Progenitor cell of endocrine pancreas (in vitro differentiated cells): ENCODE results near the gene CADM1. TPM values are rescaled to one million over a fixed set of nuclear protein-coding genes. Genes with fewer than 3 reads are reported as not detected.

ENCODE experiments used
- DNase-seq: peaks from one replicate; pipeline ENCODE4 v3.0.0; 2021; ENCODE audit warnings: low spot score; ENCODE audit not compliant: unreplicated experiment
- H3K27ac Mint-ChIP-seq: 2 replicates; pipeline ENCODE4 v1.8.0; 2021; ENCODE audit warnings: mild to moderate bottlenecking, moderate library complexity, mixed read lengths
- H3K27me3 Mint-ChIP-seq: 2 replicates; pipeline ENCODE4 v1.8.0; 2021; ENCODE audit warnings: mixed read lengths
- H3K36me3 Mint-ChIP-seq: 2 replicates; pipeline ENCODE4 v1.8.0; 2022; ENCODE audit warnings: mixed read lengths; ENCODE audit not compliant: insufficient read depth
- H3K4me1 Mint-ChIP-seq: 2 replicates; pipeline ENCODE4 v1.8.0; 2021; ENCODE audit warnings: low read depth, mixed read lengths
- H3K4me3 Mint-ChIP-seq: 2 replicates; pipeline ENCODE4 v1.8.0; 2021; ENCODE audit warnings: low read depth, mild to moderate bottlenecking, moderate library complexity, mixed read lengths
- H3K9me3 Mint-ChIP-seq: 2 replicates; pipeline ENCODE4 v1.8.0; 2021; ENCODE audit warnings: low read depth, mixed read lengths
- CTCF ChIP-seq: fragments of 200-600 bp; sonication (generic); IDR thresholded peaks from one replicate; pipeline ENCODE4 v1.5.0; 2021; ENCODE audit warnings: antibody characterized with exemption, mild to moderate bottlenecking; ENCODE audit not compliant: unreplicated experiment
- long read RNA-seq: library from polyadenylated mRNA; unstranded; transcript quantifications from one replicate; pipeline ENCODE4 v2.0.0, GENCODE V29; 2020
- total RNA-seq: library from RNA; stranded (reverse); gene quantifications from 2 replicates; pipeline ENCODE4 v1.2.1, GENCODE V29; 2021

Gene CADM1
- total RNA-seq = 147 and 154 TPM in 2 replicates
- long read RNA-seq, transcript CADM1-205 (2 exons, 575 nt) = minor isoform, 10 of 391 reads
- long read RNA-seq, transcript CADM1-222 (10 exons, 1,246 nt) = major isoform, 188 of 391 reads
- long read RNA-seq, partial matches to known transcripts = 147 of 391 reads
- long read RNA-seq, other reads (novel, unspliced or antisense) = 43 of 391 reads

- DNase-seq = peak; percentile 98
- Mint-ChIP-seq H3K4me1 (peaks cover 6% of the 10 kb centered on the region), H3K4me3 (peak within 1 kb of the TSS; percentile 88)
Measured at GRCh38 chr11:115504276-115505158, at the start of gene CADM1. Gene CADM1, minus strand, starts transcription at chr11:115504415.

GRCh38 chr11:115552773-115553438, 48.7 kb upstream of the CADM1 start:
- DNase-seq = no peak
- no peak for TF ChIP-seq CTCF
- peaks cover 35% of the 10 kb centered on the region for H3K4me1 Mint-ChIP-seq
- H3K27ac Mint-ChIP-seq = no peak overlapping the region
- no peaks in the 10 kb centered on the region for H3K36me3 Mint-ChIP-seq
- H3K4me3 Mint-ChIP-seq = no peak overlapping the region
- H3K9me3 Mint-ChIP-seq = no peaks in the 10 kb centered on the region
- H3K27me3 Mint-ChIP-seq = no peaks in the 10 kb centered on the region

More at GRCh38 chr11:115504276-115505158, at the start of gene CADM1:
- TF ChIP-seq CTCF = peak; percentile 61
- Mint-ChIP-seq H3K27ac (peak within 1 kb of the TSS; percentile 98), H3K36me3 (no peaks in the 10 kb centered on the region), H3K27me3 (peaks cover 18% of the 10 kb centered on the region), H3K9me3 (no peaks in the 10 kb centered on the region)

GRCh38 chr11:115552151-115552772, 48.0 kb upstream of the CADM1 start:
- Mint-ChIP-seq H3K36me3 (no peaks in the 10 kb centered on the region), H3K4me3 (no peak overlapping the region), H3K27me3 (no peaks in the 10 kb centered on the region), H3K9me3 (no peaks in the 10 kb centered on the region), H3K4me1 (peaks cover 36% of the 10 kb centered on the region), H3K27ac (no peak overlapping the region)
- DNase-seq = no peak
- TF ChIP-seq CTCF = no peak

GRCh38 chr11:115550291-115551059, 46.3 kb upstream of the CADM1 start:
- Mint-ChIP-seq H3K4me3 (no peak overlapping the region), H3K9me3 (no peaks in the 10 kb centered on the region), H3K27me3 (no peaks in the 10 kb centered on the region), H3K27ac (peak overlapping the region; percentile 71), H3K36me3 (no peaks in the 10 kb centered on the region), H3K4me1 (peaks cover 34% of the 10 kb centered on the region)
- TF ChIP-seq CTCF = no peak
- no peak for DNase-seq
